Measurements from ENCODE around the gene INPP5F.
"Not testable (repeated sequence)": the region's sequence is repeated elsewhere in the genome, so short reads cannot be mapped to it uniquely, and the experiment has no call there.

Gene INPP5F

GRCh38 chr10:119705434-119705831, 20.4 kb upstream of the INPP5F start:
- DNase-seq (ENCODE audit: extremely low spot score, insufficient read length, low read depth) (no peak), FAIRE-seq (no peak)

GRCh38 chr10:119706521-119707278, 19.1 kb upstream of the INPP5F start:
- no peak for DNase-seq (ENCODE audit: extremely low spot score, insufficient read length, low read depth)
- no peak for FAIRE-seq

- not testable (repeated sequence) for DNase-seq (ENCODE audit: extremely low spot score, insufficient read length, low read depth); FAIRE-seq
These were observed 18.5 kb upstream of the INPP5F start for GRCh38 chr10:119707331-119707730.

DNA sequence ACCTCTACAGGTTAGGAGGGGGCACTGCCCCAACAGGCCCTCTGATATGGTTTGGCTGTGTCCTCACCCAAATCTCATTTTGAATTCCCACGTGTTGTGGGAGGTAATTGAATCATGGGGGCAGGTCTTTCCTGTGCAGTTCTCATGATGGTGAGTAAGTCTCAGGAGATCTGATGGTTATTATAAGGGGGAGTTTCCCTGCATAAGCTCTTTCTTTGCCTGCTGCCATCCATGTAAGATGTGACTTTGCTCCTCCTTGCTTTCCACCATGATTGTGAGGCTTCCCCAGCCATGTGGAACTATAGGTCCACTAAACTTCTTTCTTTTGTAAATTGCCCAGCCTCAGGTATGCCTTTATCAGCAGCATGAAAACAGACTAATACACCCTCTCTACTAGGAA, 14.9 kb upstream of the INPP5F start:
- not testable (repeated sequence) for FAIRE-seq; DNase-seq (ENCODE audit: extremely low spot score, insufficient read length, low read depth)

DNA sequence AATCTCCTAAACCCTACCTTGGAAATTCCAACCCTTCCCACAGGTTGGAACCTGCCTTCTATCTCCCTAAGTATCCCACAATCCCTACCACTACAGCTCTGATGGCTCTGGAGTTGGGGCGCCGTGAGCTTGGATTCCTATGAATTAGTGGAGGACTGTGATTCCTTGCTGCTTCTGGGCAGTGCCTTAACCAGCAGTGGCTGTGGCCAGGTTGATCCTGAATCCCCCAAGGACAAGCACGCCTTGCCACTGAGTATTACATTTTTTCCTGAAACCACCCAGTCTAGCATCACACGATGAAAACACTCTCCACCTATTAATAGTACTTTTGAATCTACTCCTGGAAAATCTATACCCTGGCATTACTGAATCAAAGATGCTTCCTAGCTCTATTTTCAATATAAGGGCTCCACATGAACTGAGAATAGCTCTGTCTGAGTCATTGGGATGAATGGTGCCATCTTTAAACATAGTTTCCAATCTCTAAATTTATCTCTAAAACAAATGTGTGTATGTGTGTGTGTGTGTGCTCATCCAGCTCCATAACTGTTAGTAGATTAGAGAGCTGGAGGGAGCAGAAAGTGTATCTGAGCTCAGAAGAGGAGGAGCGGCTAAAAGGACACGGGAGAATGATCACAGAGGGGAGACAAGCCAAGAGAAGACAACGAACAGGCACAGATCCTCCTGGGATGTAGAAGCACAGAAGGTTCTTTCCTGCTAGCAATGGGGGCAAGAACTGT, 11.9 kb upstream of the INPP5F start:
- FAIRE-seq: no peak
- DNase-seq (ENCODE audit: extremely low spot score, insufficient read length, low read depth): no peak

GRCh38 chr10:119714484-119714816, 11.4 kb upstream of the INPP5F start:
- DNase-seq (ENCODE audit: extremely low spot score, insufficient read length, low read depth) (no peak), FAIRE-seq (no peak)

- FAIRE-seq: no peak
- DNase-seq (ENCODE audit: extremely low spot score, insufficient read length, low read depth): no peak
These were observed 10.0 kb upstream of the INPP5F start for GRCh38 chr10:119715628-119716505.

DNA sequence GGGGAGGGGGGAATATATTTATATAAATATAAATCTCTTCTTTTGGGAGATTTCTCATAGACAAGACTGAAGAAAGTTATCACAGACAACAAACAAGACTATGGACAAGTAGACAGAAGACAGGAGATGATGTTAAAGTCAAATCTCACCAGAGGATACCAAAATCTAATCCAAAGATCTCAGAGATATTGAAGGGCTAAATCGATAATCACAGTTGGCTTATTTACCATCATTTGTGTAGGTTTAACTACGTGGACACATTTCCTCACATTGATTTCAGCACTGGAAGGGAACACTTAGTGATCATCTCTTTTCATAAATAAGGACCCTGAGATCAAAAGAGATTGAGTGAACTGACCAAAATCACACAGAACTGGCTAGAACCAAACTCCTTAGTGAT, 2.7 kb upstream of the INPP5F start:
- FAIRE-seq: no peak
- no peak for DNase-seq (ENCODE audit: extremely low spot score, insufficient read length, low read depth)

DNA sequence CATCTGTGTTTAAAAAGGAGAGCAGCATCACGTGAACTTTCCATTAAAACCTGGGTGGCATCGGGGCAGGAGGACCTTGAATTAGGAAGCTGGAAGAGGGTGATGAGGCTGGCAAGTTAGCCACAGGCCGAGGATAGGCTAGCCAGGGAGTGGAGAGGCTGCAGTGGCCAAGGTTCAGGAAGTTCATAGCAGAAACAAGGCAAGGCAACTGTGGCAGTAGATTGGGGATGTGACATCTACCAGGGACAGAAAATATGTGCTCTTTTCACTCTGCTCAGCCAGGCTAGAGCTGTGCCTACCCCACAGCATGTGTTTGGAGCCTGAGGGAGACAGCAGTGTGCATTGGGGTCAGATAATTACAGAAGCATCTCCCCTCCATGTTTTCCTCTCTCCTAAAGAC, 2.2 kb upstream of the INPP5F start:
- no peak for DNase-seq (ENCODE audit: extremely low spot score, insufficient read length, low read depth)
- FAIRE-seq: no peak

DNA sequence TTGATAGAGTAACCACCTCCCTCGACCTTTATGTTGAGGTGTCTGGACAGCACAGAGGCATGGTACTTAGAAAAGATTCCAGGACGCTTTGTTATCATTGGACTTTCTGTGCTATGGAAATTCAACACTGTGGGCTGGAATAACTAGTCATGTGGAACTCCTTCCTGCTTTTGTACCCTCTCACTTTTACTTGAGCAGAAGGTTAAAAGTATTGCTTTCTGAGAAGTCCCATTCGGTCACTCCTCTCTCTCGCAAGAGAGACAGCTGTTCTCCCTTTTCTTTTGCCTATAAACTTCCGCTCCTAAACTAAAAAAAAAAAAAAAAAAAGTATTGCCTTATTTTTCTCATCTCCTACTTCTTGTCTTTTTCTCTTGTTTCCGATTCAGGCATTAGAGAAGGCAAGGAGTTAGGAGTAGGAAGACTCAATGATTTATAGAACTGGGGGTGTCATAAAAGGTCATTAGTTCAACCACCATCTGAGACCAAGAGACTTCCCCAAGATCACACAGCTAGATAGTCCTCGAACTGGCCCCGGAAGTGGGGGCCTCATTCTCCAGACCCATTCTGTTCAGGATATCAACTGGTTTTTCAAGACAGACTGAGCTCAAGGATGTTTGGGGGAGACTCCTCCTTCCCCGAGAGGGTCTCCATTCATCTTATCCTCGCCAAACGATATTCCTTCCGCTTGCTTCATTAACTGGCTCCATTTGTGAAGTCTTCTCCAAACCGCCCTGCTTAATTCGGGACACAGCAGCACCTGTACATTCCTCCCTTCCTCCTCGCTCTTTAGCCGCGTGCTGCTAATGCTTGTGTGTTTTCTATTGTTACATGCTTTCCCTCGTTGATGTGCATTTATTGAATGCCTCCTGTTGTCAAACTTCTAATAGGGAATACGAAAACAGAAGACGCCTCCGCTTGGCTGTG, 995 bp upstream of the INPP5F start:
- DNase-seq (ENCODE audit: extremely low spot score, insufficient read length, low read depth) (no peak), FAIRE-seq (peak; percentile 77)

GRCh38 chr10:119725517-119725827, 378 bp upstream of the INPP5F start:
- FAIRE-seq (no peak), DNase-seq (ENCODE audit: extremely low spot score, insufficient read length, low read depth) (no peak)

- FAIRE-seq: no peak
These were observed 919 bp downstream of the INPP5F start for GRCh38 chr10:119726676-119727261.

GRCh38 chr10:119728172-119728800, 2.4 kb downstream of the INPP5F start:
- FAIRE-seq (peak; percentile 18), DNase-seq (ENCODE audit: extremely low spot score, insufficient read length, low read depth) (no peak)

More at GRCh38 chr10:119726676-119727261, 919 bp downstream of the INPP5F start:
- no peak for DNase-seq (ENCODE audit: extremely low spot score, insufficient read length, low read depth)

DNA sequence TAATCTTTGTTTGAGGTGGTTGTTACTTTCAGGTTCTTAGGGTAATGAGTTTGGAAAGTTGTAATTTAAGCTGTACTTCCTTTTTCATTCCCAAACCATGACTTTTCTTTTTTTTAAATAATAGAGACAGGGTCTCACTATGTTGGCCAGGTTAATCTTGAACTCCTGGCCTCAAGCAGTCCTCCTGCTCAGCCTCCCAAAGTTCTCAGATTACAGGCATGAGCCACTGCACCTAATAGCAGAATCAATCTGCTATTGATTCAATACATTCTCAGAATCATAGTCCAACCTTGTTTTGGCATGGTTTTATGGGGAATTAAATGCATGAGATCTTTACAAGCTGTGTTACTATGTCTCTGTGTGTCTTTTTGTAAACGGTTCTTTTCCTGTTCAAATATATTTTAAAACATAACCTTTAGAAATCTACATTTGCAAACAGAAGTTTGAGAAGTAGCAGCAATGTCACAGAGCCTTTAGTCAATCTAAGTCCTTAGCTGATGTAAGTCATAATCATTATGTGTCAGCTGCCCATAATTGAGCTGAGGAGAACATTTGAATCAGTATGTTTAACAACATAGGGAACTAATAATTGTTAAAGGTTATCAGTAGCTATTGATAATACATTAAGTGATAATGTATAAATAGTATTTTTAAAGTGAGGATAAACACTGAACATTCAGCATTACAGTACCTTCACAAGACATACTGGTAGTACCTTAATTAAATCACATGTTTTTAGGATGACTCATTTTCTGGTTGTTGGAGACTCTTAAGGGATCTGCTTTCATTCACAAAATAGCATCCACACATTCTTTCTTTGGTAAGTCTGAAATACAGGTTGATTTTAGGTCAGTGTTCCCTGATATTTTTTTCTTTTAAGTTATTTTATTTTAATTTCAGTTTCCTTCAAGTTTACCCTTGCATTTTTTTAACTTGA, 8.8 kb downstream of the INPP5F start:
- DNase-seq (ENCODE audit: extremely low spot score, insufficient read length, low read depth) (no peak), FAIRE-seq (no peak)

DNA sequence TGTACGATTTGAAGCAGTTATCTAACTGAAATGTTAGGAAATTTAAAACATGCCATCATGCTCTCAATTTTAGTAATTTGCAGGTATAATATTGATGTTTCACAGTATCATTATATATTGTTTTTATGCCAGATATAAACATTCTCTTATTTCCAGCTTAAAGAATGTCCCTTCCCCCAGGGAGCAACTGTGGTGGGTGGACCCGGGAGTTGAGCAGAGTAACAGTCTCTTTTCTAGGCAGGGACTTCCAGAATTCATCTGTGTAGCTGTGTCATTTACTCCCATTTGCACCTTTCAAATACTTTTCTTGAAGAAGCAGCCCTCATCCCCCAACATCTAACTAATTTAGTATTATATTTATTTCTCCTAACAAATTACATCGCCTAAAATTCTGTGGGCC, 9.6 kb downstream of the INPP5F start:
- FAIRE-seq (no peak), DNase-seq (ENCODE audit: extremely low spot score, insufficient read length, low read depth) (no peak)

GRCh38 chr10:119736220-119736619, 10.4 kb downstream of the INPP5F start:
- FAIRE-seq: peak; percentile 15
- DNase-seq (ENCODE audit: extremely low spot score, insufficient read length, low read depth): no peak

DNA sequence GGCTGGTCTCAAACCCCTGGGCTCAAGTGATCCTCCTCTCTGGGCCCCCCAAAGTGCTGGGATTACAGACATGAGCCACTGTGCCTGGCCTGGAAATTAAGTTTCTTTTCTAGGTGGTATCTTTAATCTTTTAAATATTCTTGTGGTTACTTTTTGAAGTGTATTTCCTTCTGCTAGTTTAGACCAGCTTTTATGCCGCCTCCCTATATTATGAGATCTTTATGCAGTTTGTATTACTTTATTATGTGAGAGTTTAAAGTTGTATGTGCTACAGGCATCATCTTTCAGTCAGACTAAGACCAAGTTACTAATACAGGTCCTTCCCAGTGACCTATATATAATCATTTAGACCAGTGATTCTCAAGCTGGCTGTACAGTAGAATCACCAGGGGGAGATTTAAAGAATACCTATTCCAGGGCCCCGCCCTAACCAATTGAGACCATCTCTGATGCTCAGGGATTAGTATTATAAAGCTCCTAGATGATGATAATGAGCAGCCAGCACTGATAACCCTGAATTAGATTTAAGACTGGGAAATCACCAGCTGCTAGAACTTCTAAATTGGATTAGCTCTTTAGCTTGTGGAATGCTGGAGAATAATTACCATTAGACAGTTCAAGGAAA, 11.3 kb downstream of the INPP5F start:
- DNase-seq (ENCODE audit: extremely low spot score, insufficient read length, low read depth) (no peak), FAIRE-seq (no peak)

- FAIRE-seq: no peak
- DNase-seq (ENCODE audit: extremely low spot score, insufficient read length, low read depth): no peak
These were observed 12.0 kb downstream of the INPP5F start for GRCh38 chr10:119737823-119738222.
